AG20443 (cell line): ENCODE results near the gene LRP8.

Experiments
- DNase-seq: peaks from one replicate; pipeline ENCODE4 v3.0.0; 2012; ENCODE audit warnings: low spot score, mixed read lengths

The LRP8 gene

GRCh38 chr1:53305650-53306049 lies 22.2 kb downstream of the LRP8 start:
- DNase-seq, result no peak

- no peak for DNase-seq
Measured at GRCh38 chr1:53304527-53304926, 23.3 kb downstream of the LRP8 start.

- DNase-seq, result no peak
Measured at GRCh38 chr1:53303726-53304515, 23.9 kb downstream of the LRP8 start.

GRCh38 chr1:53303243-53303642 lies 24.6 kb downstream of the LRP8 start:
- no peak for DNase-seq

- DNase-seq, result no peak
Measured at GRCh38 chr1:53299233-53299632, 28.6 kb downstream of the LRP8 start.

- peak; percentile 84 for DNase-seq
Measured at GRCh38 chr1:53298045-53298637, 29.7 kb downstream of the LRP8 start.

GRCh38 chr1:53297195-53297594 lies 30.7 kb downstream of the LRP8 start:
- no peak for DNase-seq

GRCh38 chr1:53296117-53296749 lies 31.6 kb downstream of the LRP8 start:
- DNase-seq, result no peak

GRCh38 chr1:53295726-53296116 lies 32.1 kb downstream of the LRP8 start:
- DNase-seq, result peak; percentile 28

GRCh38 chr1:53295295-53295694 lies 32.6 kb downstream of the LRP8 start:
- no peak for DNase-seq

- peak; percentile 22 for DNase-seq
Measured at GRCh38 chr1:53294567-53294966, 33.3 kb downstream of the LRP8 start.

GRCh38 chr1:53294061-53294460 lies 33.8 kb downstream of the LRP8 start:
- no peak for DNase-seq

- DNase-seq, result peak; percentile 63
Measured at GRCh38 chr1:53293123-53293522, 34.7 kb downstream of the LRP8 start.

- DNase-seq, result no peak
Measured at GRCh38 chr1:53292690-53293089, 35.2 kb downstream of the LRP8 start.

- DNase-seq, result no peak
Measured at GRCh38 chr1:53291574-53291973, 36.3 kb downstream of the LRP8 start.

- DNase-seq, result no peak
Measured at GRCh38 chr1:53288790-53289429, 39.0 kb downstream of the LRP8 start.

GRCh38 chr1:53288002-53288789 lies 39.7 kb downstream of the LRP8 start:
- no peak for DNase-seq

GRCh38 chr1:53286955-53287354 lies 40.9 kb downstream of the LRP8 start:
- no peak for DNase-seq

GRCh38 chr1:53285969-53286760 lies 41.7 kb downstream of the LRP8 start:
- no peak for DNase-seq

- DNase-seq, result no peak
Measured at GRCh38 chr1:53285546-53285945, 42.3 kb downstream of the LRP8 start.
